OCI-LY7 (cell line): Measurements from ENCODE around the gene ISYNA1. TPM values are rescaled to one million over a fixed set of nuclear protein-coding genes. Genes with fewer than 3 reads are reported as not detected.
"Not testable (repeated sequence)": the region's sequence is repeated elsewhere in the genome, so short reads cannot be mapped to it uniquely, and the experiment has no call there.

Experiments used
- BruUV-seq: library from RNA; stranded (reverse); fragments of 400-500 nt; replicated peaks from 2 replicates; lab custom pipeline; 2021; lab: Mats Ljungman, UMichigan
- CTCF ChIA-PET: fragments of 300-600 bp; sonication (Branson Sonifier 250); formaldehyde crosslinking; loops from one replicate; lab custom pipeline; 2022; ENCODE audit warnings: antibody characterized with exemption; ENCODE audit not compliant: unreplicated experiment; lab: Charles Lee
- POLR2A ChIA-PET: fragments of 300-600 bp; sonication (Branson Sonifier 250); formaldehyde crosslinking; loops from one replicate; lab custom pipeline; 2022; ENCODE audit warnings: antibody characterized with exemption; lab: Charles Lee
- DNase-seq: peaks from one replicate; pipeline ENCODE4 v3.0.0-alpha.2; 2015; ENCODE audit warnings: low spot score
- H2AFZ ChIP-seq: fragments of 200-600 bp; sonication (generic), shearing (Covaris generic); 2 replicates; pipeline ENCODE4 v1.6.1; 2014; ENCODE audit warnings: mild to moderate bottlenecking, antibody characterized with exemption, low read length, moderate library complexity
- H3K27ac ChIP-seq: fragments of 200-600 bp; sonication (generic); 2 replicates; pipeline ENCODE4 v1.5.1; 2014; ENCODE audit warnings: mixed run types, low read depth, mild to moderate bottlenecking, moderate library complexity, low read length, inconsistent platforms; ENCODE audit not compliant: poor library complexity, severe bottlenecking
- H3K36me3 ChIP-seq: fragments of 200-600 bp; sonication (generic); 2 replicates; pipeline ENCODE4 v1.6.1; 2014; ENCODE audit warnings: mild to moderate bottlenecking, antibody characterized with exemption, low read length, moderate library complexity, mixed read lengths; ENCODE audit not compliant: insufficient read depth
- H3K4me1 ChIP-seq: fragments of 200-600 bp; sonication (generic); 2 replicates; pipeline ENCODE4 v1.5.1; 2014; ENCODE audit warnings: mild to moderate bottlenecking, low read length; ENCODE audit not compliant: insufficient read depth, poor library complexity, severe bottlenecking
- H3K4me2 ChIP-seq: fragments of 200-600 bp; sonication (generic); 2 replicates; pipeline ENCODE4 v1.6.1; 2014; ENCODE audit warnings: mild to moderate bottlenecking, low read length
- H3K4me3 ChIP-seq: fragments of 200-600 bp; sonication (generic); 2 replicates; pipeline ENCODE4 v1.5.1; 2014; ENCODE audit warnings: mild to moderate bottlenecking, low read depth, low read length; ENCODE audit not compliant: poor library complexity, severe bottlenecking
- H3K79me2 ChIP-seq: fragments of 200-600 bp; sonication (generic); 2 replicates; pipeline ENCODE4 v1.6.1; 2016; ENCODE audit warnings: low read depth, mild to moderate bottlenecking, low read length, moderate library complexity, mixed read lengths; ENCODE audit not compliant: insufficient read depth
- H3K9me2 ChIP-seq: fragments of 200-600 bp; sonication (generic); 2 replicates; pipeline ENCODE4 v1.6.1; 2016; ENCODE audit warnings: mild to moderate bottlenecking, low read length, mixed read lengths; ENCODE audit not compliant: insufficient read depth
- H3K9me3 ChIP-seq: fragments of 200-600 bp; sonication (generic); 2 replicates; pipeline ENCODE4 v1.6.1; 2014; ENCODE audit warnings: mild to moderate bottlenecking, mixed run types, low read length, mixed read lengths
- H4K20me1 ChIP-seq: fragments of 200-600 bp; sonication (generic); 2 replicates; pipeline ENCODE4 v1.6.1; 2014; ENCODE audit warnings: mild to moderate bottlenecking, antibody characterized with exemption, low read length, moderate library complexity, mixed read lengths; ENCODE audit not compliant: insufficient read depth
- EZH2phosphoT487 ChIP-seq: fragments of 200-600 bp; sonication (generic); IDR thresholded peaks from 2 replicates; pipeline ENCODE4 v1.6.1; 2018; ENCODE audit warnings: low read depth, borderline replicate concordance, mild to moderate bottlenecking, mixed run types, antibody characterized with exemption, low read length, moderate library complexity, mixed read lengths
- intact Hi-C: fragments of 100-400 bp; cut with micrococcal nuclease; formaldehyde crosslinking; loops from one replicate; pipeline ENCODE4 v1.10.0; 2022; ENCODE audit not compliant: unreplicated experiment
- total RNA-seq, 2 experiments: library from RNA; depleted of rRNA in 1 of 2; stranded (reverse); fragments of >200 nt in 1 of 2; shearing (Covaris generic) in 1 of 2; gene quantifications; 2 replicates each; pipeline ENCODE4 v1.2.3, GENCODE V29; 2014 to 2022
- TF ChIP-seq, protein P1 (sequence below): fragments of 200-600 bp; sonication (generic); conservative IDR thresholded peaks from 2 replicates; pipeline ENCODE4 v1.5.1; 2014; ENCODE audit warnings: mild to moderate bottlenecking, antibody characterized with exemption, low read length, moderate library complexity, mixed read lengths

ISYNA1 gene
- total RNA-seq, 2 experiments from 2014 or later = 1.8 to 8.9 TPM

DNA sequence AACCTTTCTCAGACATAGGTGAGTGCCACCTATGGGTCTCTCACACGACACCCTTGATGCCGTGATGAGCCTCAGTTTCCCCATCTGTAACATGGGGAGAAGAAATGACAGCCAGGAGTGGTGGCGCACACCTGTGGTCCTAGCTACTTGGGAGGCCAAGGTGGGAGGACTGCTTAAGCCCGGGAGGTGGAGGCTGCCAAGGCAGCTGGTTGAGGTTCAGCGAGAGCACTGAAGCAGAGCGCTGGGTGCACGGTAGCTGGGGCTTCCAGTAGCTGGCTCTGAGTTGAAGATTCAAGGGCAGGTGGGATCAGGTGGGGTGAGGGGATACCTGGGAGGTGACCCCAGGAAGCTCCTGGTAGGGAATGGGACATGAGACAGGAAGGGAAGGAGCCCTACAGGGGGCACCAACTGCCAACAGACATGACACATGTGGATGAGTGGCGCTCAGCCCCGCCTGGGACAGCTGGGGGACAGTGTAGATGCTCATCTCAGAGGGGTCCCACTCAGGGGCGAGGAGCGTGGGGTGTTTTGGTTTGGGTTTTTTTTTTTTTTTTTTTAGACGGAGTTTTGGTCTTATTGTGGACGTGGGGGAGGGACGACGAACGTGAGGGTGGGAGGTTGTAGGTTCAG, 25.2 kb downstream of the ISYNA1 start:
- peaks cover 44% of the 10 kb centered on the region for H3K4me1 ChIP-seq
- DNase-seq = no peak
- H4K20me1 ChIP-seq = no peaks in the 10 kb centered on the region
- H3K79me2 ChIP-seq = no peaks in the 10 kb centered on the region
- TF ChIP-seq, protein P1, sequence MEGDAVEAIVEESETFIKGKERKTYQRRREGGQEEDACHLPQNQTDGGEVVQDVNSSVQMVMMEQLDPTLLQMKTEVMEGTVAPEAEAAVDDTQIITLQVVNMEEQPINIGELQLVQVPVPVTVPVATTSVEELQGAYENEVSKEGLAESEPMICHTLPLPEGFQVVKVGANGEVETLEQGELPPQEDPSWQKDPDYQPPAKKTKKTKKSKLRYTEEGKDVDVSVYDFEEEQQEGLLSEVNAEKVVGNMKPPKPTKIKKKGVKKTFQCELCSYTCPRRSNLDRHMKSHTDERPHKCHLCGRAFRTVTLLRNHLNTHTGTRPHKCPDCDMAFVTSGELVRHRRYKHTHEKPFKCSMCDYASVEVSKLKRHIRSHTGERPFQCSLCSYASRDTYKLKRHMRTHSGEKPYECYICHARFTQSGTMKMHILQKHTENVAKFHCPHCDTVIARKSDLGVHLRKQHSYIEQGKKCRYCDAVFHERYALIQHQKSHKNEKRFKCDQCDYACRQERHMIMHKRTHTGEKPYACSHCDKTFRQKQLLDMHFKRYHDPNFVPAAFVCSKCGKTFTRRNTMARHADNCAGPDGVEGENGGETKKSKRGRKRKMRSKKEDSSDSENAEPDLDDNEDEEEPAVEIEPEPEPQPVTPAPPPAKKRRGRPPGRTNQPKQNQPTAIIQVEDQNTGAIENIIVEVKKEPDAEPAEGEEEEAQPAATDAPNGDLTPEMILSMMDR = no peak
- TF ChIP-seq EZH2phosphoT487 = no peak
- POLR2A ChIA-PET = interaction anchor here (0.5 to 1.2 kb wide), 2 partner anchors 12 to 32 kb away, joined by 4 read pairs; no protein-coding TSS in a partner anchor
- no peak overlapping the region for H3K4me2 ChIP-seq
- no peaks in the 10 kb centered on the region for H3K9me3 ChIP-seq
- no peaks in the 10 kb centered on the region for H3K36me3 ChIP-seq
- no peaks in the 10 kb centered on the region for H3K9me2 ChIP-seq
- BruUV-seq = no TSS peak
- CTCF ChIA-PET = no interaction called here
- H3K27ac ChIP-seq = no peak overlapping the region
- no peak overlapping the region for H3K4me3 ChIP-seq
- intact Hi-C loops = no loop called here
- H2AFZ ChIP-seq = no peak overlapping the region

DNA sequence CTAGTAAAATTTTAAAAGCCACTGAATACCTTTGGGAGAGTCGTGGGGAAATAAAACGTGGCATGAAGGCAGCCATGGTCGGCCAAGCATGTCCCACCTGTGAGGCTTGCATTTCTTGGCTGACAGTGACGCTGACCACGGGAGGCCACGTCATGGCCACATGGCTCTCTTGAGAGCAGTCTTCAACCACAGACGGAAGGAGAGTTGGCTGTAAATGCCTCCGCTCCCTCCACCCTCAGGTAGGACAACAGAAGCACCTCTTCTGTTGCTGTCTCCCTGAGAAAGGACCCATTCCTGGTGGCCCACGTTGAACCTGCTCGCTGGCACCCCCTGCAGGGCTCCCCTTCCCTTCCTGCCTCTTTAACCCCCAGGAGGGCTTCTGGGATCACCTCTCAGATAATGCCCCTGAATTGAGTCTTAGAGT, 29.9 kb downstream of the ISYNA1 start:
- H3K4me2 ChIP-seq = peak overlapping the region; percentile 44; the same call in 1 of the 2 replicates

DNA sequence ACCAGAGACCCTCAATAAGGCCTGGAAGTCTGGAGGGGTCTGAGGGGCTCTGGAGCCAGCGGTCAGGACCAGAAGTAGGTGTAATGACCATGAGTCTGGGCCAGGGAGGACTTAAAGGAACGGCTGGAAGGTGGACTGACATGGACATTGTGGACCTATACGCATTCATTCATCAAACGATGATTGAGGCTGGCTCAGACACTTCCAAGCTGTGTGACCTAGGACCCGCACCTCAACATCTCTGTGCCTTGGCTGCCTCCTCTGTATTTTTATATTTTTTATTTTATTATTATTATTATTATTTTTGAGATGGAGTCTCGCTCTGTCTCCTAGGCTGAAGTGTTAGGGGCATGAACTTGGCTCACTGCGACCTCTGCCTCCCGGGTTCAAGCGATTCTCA, 31.2 kb downstream of the ISYNA1 start:
- H3K27ac ChIP-seq = no peak overlapping the region
- H3K4me1 ChIP-seq = peaks cover 39% of the 10 kb centered on the region
- no peaks in the 10 kb centered on the region for H3K79me2 ChIP-seq
- no TSS peak for BruUV-seq
- ChIA-PET POLR2A (no interaction called here), CTCF (no interaction called here)
- DNase-seq = no peak
- TF ChIP-seq, protein P1 = no peak
- TF ChIP-seq EZH2phosphoT487 = no peak
- intact Hi-C loops = no loop called here
- no peak overlapping the region for H3K4me2 ChIP-seq
- H2AFZ ChIP-seq = no peak overlapping the region
- no peaks in the 10 kb centered on the region for H3K36me3 ChIP-seq
- no peaks in the 10 kb centered on the region for H3K9me2 ChIP-seq
- H3K4me3 ChIP-seq = no peak overlapping the region
- no peaks in the 10 kb centered on the region for H3K9me3 ChIP-seq
- H4K20me1 ChIP-seq = no peaks in the 10 kb centered on the region

More for the DNA sequence above, 29.9 kb downstream of the ISYNA1 start:
- H3K4me1 ChIP-seq = peaks cover 26% of the 10 kb centered on the region
- intact Hi-C loops = no loop called here
- no peak overlapping the region for H3K27ac ChIP-seq
- H3K9me3 ChIP-seq = no peaks in the 10 kb centered on the region
- no peaks in the 10 kb centered on the region for H3K36me3 ChIP-seq
- ChIA-PET CTCF (no interaction called here), POLR2A (no interaction called here)
- peak; percentile 76 for DNase-seq
- BruUV-seq = no TSS peak
- no peaks in the 10 kb centered on the region for H3K79me2 ChIP-seq
- peak overlapping the region; percentile 52; the same call in 1 of the 2 replicates for H2AFZ ChIP-seq
- no peak overlapping the region for H3K4me3 ChIP-seq
- TF ChIP-seq EZH2phosphoT487 = no peak
- TF ChIP-seq, protein P1 = peak; percentile 84
- H3K9me2 ChIP-seq = no peaks in the 10 kb centered on the region
- no peaks in the 10 kb centered on the region for H4K20me1 ChIP-seq

DNA sequence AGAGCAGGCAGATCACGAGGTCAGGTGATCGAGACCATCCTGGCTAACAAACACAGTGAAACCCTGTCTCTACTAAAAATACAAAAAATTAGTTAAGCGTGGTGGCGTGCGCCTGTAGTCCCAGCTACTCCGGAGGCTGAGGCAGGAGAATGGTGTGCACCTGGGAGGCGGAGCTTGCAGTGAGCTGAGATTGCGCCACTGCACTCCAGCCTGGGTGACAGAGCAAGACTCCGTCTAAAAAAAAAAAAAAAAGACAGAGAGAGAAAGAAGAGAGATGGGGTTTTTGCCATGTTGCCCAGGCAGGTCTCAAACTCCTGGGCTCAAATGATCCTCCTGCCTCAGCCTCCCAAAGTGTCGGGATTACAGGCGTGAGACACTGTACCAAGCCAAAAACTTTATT, 32.2 kb downstream of the ISYNA1 start:
- DNase-seq, intact Hi-C loops, H3K79me2 ChIP-seq, CTCF ChIA-PET, H4K20me1 ChIP-seq, H3K27ac ChIP-seq, H3K36me3 ChIP-seq, H3K9me2 ChIP-seq, H2AFZ ChIP-seq, H3K4me3 ChIP-seq, BruUV-seq, H3K9me3 ChIP-seq, H3K4me2 ChIP-seq: not testable (repeated sequence)
- peaks cover 49% of the 10 kb centered on the region for H3K4me1 ChIP-seq
- POLR2A ChIA-PET = interaction anchor here (1.0 kb wide), 1 partner anchor 80 kb away, joined by 4 read pairs; no protein-coding TSS in a partner anchor
